ENCODE data around the gene PDZD4.

PDZD4 gene

GRCh38 chrX:153829799-153830639, at the start of gene PDZD4:
TSS of gene PDZD4 (minus strand) at chrX:153830544. CDS start at chrX:153830298, 246 bp downstream.
- no peak for DNase-seq (ENCODE audit: low read depth)

GRCh38 chrX:153879741-153880439, 49.5 kb upstream of the PDZD4 start:
- no peak for DNase-seq (ENCODE audit: low read depth)

- DNase-seq (ENCODE audit: low read depth), result no peak
Observed at GRCh38 chrX:153878969-153879653, 48.8 kb upstream of the PDZD4 start.

GRCh38 chrX:153878345-153878744, 48.0 kb upstream of the PDZD4 start:
- no peak for DNase-seq (ENCODE audit: low read depth)

- DNase-seq (ENCODE audit: low read depth), result no peak
Observed at GRCh38 chrX:153877571-153878261, 47.4 kb upstream of the PDZD4 start.

GRCh38 chrX:153876112-153876491, 45.8 kb upstream of the PDZD4 start:
- DNase-seq (ENCODE audit: low read depth), result no peak

- peak; percentile 5 for DNase-seq (ENCODE audit: low read depth)
Observed at GRCh38 chrX:153875391-153876111, 45.2 kb upstream of the PDZD4 start.

GRCh38 chrX:153874366-153875125, 44.2 kb upstream of the PDZD4 start:
- peak; percentile 7 for DNase-seq (ENCODE audit: low read depth)

- DNase-seq (ENCODE audit: low read depth), result no peak
Observed at GRCh38 chrX:153874085-153874365, 43.7 kb upstream of the PDZD4 start.

GRCh38 chrX:153873282-153874084, 43.1 kb upstream of the PDZD4 start:
- DNase-seq (ENCODE audit: low read depth), result no peak

GRCh38 chrX:153871946-153872878, 41.9 kb upstream of the PDZD4 start:
- no peak for DNase-seq (ENCODE audit: low read depth)

- no peak for DNase-seq (ENCODE audit: low read depth)
Observed at GRCh38 chrX:153871451-153871850, 41.1 kb upstream of the PDZD4 start.

GRCh38 chrX:153870791-153871360, 40.5 kb upstream of the PDZD4 start:
- DNase-seq (ENCODE audit: low read depth), result no peak

GRCh38 chrX:153870288-153870690, 39.9 kb upstream of the PDZD4 start:
- DNase-seq (ENCODE audit: low read depth), result no peak

- DNase-seq (ENCODE audit: low read depth), result no peak
Observed at GRCh38 chrX:153869473-153870287, 39.3 kb upstream of the PDZD4 start.

- no peak for DNase-seq (ENCODE audit: low read depth)
Observed at GRCh38 chrX:153868576-153869472, 38.5 kb upstream of the PDZD4 start.

- DNase-seq (ENCODE audit: low read depth), result no peak
Observed at GRCh38 chrX:153867671-153868070, 37.3 kb upstream of the PDZD4 start.
